Mesothelial cell of epicardium (in vitro differentiated cells): Measurements from ENCODE around the gene SLC26A1. TPM values are rescaled to one million over a fixed set of nuclear protein-coding genes. Genes with fewer than 3 reads are reported as not detected.

Experiments
- DNase-seq, 2 experiments: peaks; one replicate each; pipeline ENCODE4 v3.0.0; 2021; ENCODE audit warnings: low spot score in 2 of 2; ENCODE audit not compliant: unreplicated experiment in 2 of 2
- H3K27ac Mint-ChIP-seq: 2 replicates; pipeline ENCODE4 v1.8.0; 2021; ENCODE audit warnings: mixed read lengths
- H3K27me3 Mint-ChIP-seq: 2 replicates; pipeline ENCODE4 v1.8.0; 2021; ENCODE audit warnings: low read depth, mixed read lengths
- H3K36me3 Mint-ChIP-seq: 2 replicates; pipeline ENCODE4 v1.8.0; 2021; ENCODE audit warnings: mixed read lengths
- H3K4me1 Mint-ChIP-seq: 2 replicates; pipeline ENCODE4 v1.8.0; 2021; ENCODE audit warnings: mixed read lengths
- H3K4me3 Mint-ChIP-seq: 2 replicates; pipeline ENCODE4 v1.8.0; 2021; ENCODE audit warnings: mild to moderate bottlenecking, moderate library complexity, mixed read lengths
- H3K9me3 Mint-ChIP-seq: 2 replicates; pipeline ENCODE4 v1.8.0; 2021; ENCODE audit warnings: mixed read lengths
- total RNA-seq: library from RNA; stranded (reverse); gene quantifications from 3 replicates; pipeline ENCODE4 v1.2.1, GENCODE V29; 2021
- TF ChIP-seq, protein P1 (sequence below): fragments of 200-600 bp; sonication (generic); IDR thresholded peaks from one replicate; pipeline ENCODE4 v1.5.0; 2021; ENCODE audit warnings: antibody characterized with exemption; ENCODE audit not compliant: unreplicated experiment

Gene SLC26A1, protein sequence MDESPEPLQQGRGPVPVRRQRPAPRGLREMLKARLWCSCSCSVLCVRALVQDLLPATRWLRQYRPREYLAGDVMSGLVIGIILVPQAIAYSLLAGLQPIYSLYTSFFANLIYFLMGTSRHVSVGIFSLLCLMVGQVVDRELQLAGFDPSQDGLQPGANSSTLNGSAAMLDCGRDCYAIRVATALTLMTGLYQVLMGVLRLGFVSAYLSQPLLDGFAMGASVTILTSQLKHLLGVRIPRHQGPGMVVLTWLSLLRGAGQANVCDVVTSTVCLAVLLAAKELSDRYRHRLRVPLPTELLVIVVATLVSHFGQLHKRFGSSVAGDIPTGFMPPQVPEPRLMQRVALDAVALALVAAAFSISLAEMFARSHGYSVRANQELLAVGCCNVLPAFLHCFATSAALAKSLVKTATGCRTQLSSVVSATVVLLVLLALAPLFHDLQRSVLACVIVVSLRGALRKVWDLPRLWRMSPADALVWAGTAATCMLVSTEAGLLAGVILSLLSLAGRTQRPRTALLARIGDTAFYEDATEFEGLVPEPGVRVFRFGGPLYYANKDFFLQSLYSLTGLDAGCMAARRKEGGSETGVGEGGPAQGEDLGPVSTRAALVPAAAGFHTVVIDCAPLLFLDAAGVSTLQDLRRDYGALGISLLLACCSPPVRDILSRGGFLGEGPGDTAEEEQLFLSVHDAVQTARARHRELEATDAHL
- total RNA-seq: 0.23 to 0.63 TPM (median 0.38 TPM) in 3 replicates

DNA sequence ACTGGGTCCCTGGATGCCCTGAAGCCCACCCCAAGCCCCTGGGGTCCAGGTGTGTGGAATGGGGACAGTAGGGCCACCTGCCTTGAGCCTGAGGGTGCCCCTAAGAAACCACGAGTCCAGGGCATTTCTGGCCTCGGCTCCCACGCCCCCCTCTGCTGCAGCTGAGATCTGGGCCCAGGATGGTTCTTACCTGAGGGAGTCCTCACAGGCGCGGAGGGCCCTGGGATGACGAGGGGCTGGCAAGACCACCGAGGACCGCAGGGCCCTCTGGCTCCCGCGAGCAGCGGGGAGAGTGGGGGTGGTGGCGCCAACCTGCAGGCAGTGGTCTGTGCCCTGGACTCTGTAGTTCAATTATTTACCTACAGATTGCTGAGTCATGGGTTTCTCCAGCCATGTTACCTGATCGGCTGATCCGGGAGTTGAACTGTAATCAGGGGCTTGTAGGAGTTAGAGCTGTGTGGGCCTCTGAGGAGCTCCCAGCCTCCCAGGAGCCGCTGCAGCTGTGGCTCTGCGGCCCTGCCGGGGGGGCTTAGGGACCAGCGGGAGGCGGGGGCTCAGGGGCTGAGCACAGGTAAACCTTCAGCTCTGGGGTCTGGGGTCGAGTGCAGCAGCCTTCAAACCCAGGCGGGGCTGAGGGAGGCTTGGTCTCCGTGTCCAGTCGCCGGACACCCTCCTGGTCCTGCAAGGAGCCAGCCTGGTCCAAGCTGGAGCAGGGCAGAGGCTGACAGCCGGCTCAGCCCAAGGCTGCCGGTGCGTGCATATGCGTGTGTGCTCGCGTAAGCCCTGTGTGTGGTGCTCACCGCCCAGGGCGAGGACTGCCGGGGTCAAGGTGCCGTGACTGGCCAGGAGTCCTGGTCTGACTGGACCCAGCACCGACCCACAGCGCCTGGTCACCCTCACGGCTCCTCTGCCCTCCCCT lies at the start of gene SLC26A1:
TSS of gene SLC26A1 (minus strand) at position 294 of the 919 bp plus-strand sequence. CDS start 1,701 bp downstream, outside the sequence.
- DNase-seq: no peak
- H3K27ac Mint-ChIP-seq: no peak within 1 kb of the TSS
- TF ChIP-seq, protein P1, sequence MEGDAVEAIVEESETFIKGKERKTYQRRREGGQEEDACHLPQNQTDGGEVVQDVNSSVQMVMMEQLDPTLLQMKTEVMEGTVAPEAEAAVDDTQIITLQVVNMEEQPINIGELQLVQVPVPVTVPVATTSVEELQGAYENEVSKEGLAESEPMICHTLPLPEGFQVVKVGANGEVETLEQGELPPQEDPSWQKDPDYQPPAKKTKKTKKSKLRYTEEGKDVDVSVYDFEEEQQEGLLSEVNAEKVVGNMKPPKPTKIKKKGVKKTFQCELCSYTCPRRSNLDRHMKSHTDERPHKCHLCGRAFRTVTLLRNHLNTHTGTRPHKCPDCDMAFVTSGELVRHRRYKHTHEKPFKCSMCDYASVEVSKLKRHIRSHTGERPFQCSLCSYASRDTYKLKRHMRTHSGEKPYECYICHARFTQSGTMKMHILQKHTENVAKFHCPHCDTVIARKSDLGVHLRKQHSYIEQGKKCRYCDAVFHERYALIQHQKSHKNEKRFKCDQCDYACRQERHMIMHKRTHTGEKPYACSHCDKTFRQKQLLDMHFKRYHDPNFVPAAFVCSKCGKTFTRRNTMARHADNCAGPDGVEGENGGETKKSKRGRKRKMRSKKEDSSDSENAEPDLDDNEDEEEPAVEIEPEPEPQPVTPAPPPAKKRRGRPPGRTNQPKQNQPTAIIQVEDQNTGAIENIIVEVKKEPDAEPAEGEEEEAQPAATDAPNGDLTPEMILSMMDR: no peak
- H3K9me3 Mint-ChIP-seq: no peaks in the 10 kb centered on the region
- H3K36me3 Mint-ChIP-seq: no peaks in the 10 kb centered on the region
- H3K4me3 Mint-ChIP-seq: no peak within 1 kb of the TSS
- no peaks in the 10 kb centered on the region for H3K4me1 Mint-ChIP-seq
- H3K27me3 Mint-ChIP-seq: peaks cover 26% of the 10 kb centered on the region

DNA sequence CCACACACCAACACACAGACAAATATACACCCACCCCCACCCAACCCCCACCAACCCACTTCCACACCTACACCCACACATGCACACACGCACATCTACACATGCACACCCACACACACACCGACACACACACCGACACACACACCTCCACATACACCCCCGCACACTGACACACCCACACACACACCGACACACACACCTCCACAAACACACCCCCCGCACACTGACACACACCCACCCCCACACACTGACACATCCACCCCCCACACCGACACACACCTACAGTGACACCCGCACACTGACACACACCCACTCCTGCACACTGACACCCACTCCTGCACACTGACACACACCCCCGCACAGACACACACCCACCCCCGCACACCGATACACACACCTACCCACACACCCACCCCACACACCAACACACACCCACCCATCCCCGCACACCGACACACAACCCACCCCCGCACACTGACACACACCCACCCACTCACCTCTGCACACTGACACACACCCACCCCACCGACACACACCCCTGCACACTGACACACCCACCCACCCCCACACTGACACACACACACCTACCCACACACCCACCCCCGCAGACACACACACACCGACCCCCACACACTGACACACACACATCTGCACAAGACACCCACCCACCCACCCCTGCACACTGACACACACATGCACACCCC lies 49.3 kb upstream of the SLC26A1 start:
- Mint-ChIP-seq H3K36me3 (no peaks in the 10 kb centered on the region), H3K27me3 (peaks cover 19% of the 10 kb centered on the region)
- no peak for DNase-seq

DNA sequence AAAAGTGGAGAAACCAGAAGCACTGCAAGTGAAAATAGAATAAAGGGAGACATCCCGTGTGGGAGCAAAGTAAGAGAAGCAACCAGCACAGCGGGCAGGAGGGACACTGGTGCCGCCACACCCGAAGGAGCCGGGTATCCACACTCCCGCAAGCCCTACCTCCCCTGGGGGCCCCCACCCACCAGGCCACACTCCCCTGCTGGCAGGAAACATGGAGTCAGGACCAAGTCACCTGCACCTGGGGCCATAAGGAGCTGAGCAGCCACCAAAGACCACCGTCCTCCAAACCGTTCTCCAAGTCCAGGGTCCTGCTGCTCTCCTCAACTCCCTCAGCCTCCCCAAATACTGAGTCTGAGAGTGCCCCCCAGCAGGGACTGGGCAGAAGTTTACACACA lies 48.7 kb upstream of the SLC26A1 start:
- Mint-ChIP-seq H3K4me1 (peaks cover 26% of the 10 kb centered on the region), H3K27ac (peak overlapping the region; percentile 10), H3K9me3 (no peaks in the 10 kb centered on the region), H3K4me3 (no peak overlapping the region), H3K36me3 (no peaks in the 10 kb centered on the region), H3K27me3 (peaks cover 17% of the 10 kb centered on the region)
- TF ChIP-seq, protein P1: no peak
- no peak for DNase-seq

More for the DNA sequence above, 49.3 kb upstream of the SLC26A1 start:
- TF ChIP-seq, protein P1: no peak
- Mint-ChIP-seq H3K4me3 (no peak overlapping the region), H3K4me1 (peaks cover 28% of the 10 kb centered on the region), H3K27ac (no peak overlapping the region), H3K9me3 (no peaks in the 10 kb centered on the region)

DNA sequence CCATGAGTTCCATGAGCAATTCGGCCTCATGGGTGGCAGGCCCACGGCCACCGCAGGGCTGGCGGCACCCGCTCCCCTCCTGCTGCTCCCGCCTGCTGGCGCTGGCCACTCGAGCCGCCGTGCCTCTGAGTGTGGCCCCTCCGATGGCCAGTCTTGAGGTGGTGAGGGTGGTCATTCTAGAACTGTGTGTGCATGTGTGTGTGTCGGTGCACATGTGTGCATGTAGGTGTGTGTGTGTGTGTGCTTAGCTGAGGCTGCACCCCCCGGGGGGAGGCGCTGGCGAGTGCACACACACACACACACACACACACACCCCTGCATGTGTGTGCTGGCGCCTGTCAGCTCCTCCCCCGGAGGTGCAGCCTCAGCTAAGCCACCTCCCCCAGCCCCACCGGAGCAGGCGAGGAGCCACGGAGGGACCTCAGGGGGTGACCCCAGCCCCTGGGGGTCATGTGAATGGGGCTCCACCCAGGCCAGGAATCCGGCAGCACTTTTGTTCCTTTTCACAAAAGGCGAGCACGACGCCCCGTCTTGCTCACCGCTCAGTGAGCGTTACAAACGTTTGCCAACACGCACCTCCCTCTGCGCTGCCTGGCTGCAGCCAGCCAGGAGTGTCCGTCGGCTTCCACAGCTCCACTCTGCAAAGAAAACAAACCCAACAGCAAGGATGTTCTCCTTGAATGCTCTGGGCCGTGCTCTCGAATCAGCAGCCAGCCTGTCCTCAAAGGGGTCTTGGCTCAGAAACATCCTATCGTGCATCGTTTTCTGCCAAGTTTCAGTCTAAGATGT lies 48.1 kb upstream of the SLC26A1 start:
- H3K27ac Mint-ChIP-seq: peak overlapping the region; percentile 10
- H3K36me3 Mint-ChIP-seq: no peaks in the 10 kb centered on the region
- no peak for DNase-seq
- H3K27me3 Mint-ChIP-seq: peaks cover 15% of the 10 kb centered on the region
- H3K4me1 Mint-ChIP-seq: peaks cover 24% of the 10 kb centered on the region
- no peaks in the 10 kb centered on the region for H3K9me3 Mint-ChIP-seq
- TF ChIP-seq, protein P1: no peak
- peak overlapping the region; percentile 18 for H3K4me3 Mint-ChIP-seq
